Endothelial cell (in vitro differentiated cells): ENCODE results near the gene ASAP2. TPM values are rescaled to one million over a fixed set of nuclear protein-coding genes. Genes with fewer than 3 reads are reported as not detected.

Experiments used
- DNase-seq: peaks from one replicate; pipeline ENCODE4 v3.0.0; 2021; ENCODE audit warnings: low spot score
- H3K27ac Mint-ChIP-seq: one replicate; pipeline ENCODE4 v1.8.0; 2021; ENCODE audit warnings: mixed read lengths, inconsistent platforms; ENCODE audit not compliant: unreplicated experiment
- H3K27me3 Mint-ChIP-seq: one replicate; pipeline ENCODE4 v1.8.0; 2021; ENCODE audit warnings: mild to moderate bottlenecking, moderate library complexity, mixed read lengths, inconsistent platforms; ENCODE audit not compliant: unreplicated experiment
- H3K36me3 Mint-ChIP-seq: one replicate; pipeline ENCODE4 v1.8.0; 2021; ENCODE audit warnings: mild to moderate bottlenecking, low read depth, mixed read lengths, inconsistent platforms; ENCODE audit not compliant: unreplicated experiment
- H3K4me1 Mint-ChIP-seq: one replicate; pipeline ENCODE4 v1.8.0; 2021; ENCODE audit warnings: mild to moderate bottlenecking, mixed read lengths, inconsistent platforms; ENCODE audit not compliant: unreplicated experiment
- H3K4me3 Mint-ChIP-seq: one replicate; pipeline ENCODE4 v1.8.0; 2021; ENCODE audit warnings: mild to moderate bottlenecking, mixed read lengths, inconsistent platforms; ENCODE audit not compliant: unreplicated experiment
- H3K9me3 Mint-ChIP-seq: one replicate; pipeline ENCODE4 v1.8.0; 2021; ENCODE audit warnings: mixed read lengths, inconsistent platforms; ENCODE audit not compliant: unreplicated experiment
- total RNA-seq: library from RNA; stranded (reverse); fragmentation: NEBNext Ultra II Directional; extraction: Animal tissue kit (Norgen Biotek cat#: 25700); gene quantifications from one replicate; pipeline ENCODE4 v1.2.1, GENCODE V29; 2021; ENCODE audit not compliant: unreplicated experiment
- TF ChIP-seq, protein P1 (sequence below): fragments of 200-600 bp; sonication (generic); IDR thresholded peaks from one replicate; pipeline ENCODE4 v1.5.0; 2021; ENCODE audit warnings: antibody characterized with exemption; ENCODE audit not compliant: unreplicated experiment

ASAP2 gene
- total RNA-seq, 1 donor from 2014 or later: 31.8 TPM

- TF ChIP-seq, protein P1, sequence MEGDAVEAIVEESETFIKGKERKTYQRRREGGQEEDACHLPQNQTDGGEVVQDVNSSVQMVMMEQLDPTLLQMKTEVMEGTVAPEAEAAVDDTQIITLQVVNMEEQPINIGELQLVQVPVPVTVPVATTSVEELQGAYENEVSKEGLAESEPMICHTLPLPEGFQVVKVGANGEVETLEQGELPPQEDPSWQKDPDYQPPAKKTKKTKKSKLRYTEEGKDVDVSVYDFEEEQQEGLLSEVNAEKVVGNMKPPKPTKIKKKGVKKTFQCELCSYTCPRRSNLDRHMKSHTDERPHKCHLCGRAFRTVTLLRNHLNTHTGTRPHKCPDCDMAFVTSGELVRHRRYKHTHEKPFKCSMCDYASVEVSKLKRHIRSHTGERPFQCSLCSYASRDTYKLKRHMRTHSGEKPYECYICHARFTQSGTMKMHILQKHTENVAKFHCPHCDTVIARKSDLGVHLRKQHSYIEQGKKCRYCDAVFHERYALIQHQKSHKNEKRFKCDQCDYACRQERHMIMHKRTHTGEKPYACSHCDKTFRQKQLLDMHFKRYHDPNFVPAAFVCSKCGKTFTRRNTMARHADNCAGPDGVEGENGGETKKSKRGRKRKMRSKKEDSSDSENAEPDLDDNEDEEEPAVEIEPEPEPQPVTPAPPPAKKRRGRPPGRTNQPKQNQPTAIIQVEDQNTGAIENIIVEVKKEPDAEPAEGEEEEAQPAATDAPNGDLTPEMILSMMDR: no peak
- Mint-ChIP-seq H3K4me3 (no peak overlapping the region), H3K27ac (no peak overlapping the region), H3K27me3 (no peaks in the 10 kb centered on the region), H3K4me1 (peaks cover 13% of the 10 kb centered on the region), H3K36me3 (no peaks in the 10 kb centered on the region), H3K9me3 (no peaks in the 10 kb centered on the region)
- no peak for DNase-seq
Observed at GRCh38 chr2:9200633-9201015, 6.0 kb upstream of the ASAP2 start.

DNA sequence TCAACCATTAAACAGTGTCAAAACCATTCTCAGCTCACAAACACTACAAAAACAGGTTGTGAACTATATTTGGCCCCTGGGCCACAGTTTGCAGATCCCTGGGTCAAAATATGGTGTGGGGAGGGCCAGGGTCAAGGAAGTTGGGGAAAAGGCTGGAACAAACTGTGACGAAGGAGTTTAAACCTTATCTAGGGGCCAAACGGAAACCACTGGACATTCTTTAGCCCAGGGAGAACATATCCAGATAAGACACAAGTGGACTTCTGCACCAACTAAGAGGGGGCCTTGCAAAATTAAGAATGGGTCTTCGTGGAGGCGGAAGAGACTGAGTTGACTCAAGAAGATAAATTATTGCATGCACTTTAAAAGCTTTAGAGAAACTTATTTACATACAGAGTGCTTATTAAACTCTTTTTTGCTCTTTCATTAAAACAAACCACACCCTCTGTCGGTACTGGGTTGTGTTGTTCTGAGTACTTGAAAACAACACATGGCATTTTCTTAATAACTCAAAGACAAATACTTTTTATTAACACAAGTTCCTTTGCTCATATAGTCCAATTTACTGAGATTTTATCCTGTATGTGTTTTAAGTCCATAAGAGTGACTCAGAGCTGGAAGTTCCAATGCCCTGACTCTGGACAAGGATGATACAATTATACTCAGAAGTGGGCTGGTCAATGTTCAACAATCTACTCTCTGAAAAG is 5.3 kb upstream of the ASAP2 start:
- DNase-seq: no peak
- H3K27me3 Mint-ChIP-seq: no peaks in the 10 kb centered on the region
- H3K27ac Mint-ChIP-seq: no peak overlapping the region
- peaks cover 16% of the 10 kb centered on the region for H3K4me1 Mint-ChIP-seq
- no peaks in the 10 kb centered on the region for H3K9me3 Mint-ChIP-seq
- no peaks in the 10 kb centered on the region for H3K36me3 Mint-ChIP-seq
- TF ChIP-seq, protein P1: no peak
- no peak overlapping the region for H3K4me3 Mint-ChIP-seq

DNA sequence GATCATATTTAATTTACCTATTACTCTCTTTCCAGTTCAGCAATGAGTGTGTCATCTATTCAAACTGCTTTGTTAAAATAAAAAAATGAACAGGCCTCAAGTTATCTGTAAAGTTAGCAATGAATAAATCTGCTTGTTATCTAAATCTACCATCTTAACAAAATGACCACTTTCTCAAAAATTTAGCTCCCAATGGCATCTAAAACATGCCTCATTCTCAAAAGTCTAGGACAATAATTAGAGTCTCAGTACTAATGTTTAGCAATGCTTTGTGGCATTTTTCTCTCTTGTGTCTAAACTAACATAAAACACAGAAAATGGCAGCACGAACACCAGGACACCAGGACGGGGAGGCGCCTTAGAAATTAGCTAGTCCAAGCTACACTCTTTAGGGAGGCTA is 3.6 kb upstream of the ASAP2 start:
- TF ChIP-seq, protein P1: no peak
- peaks cover 3% of the 10 kb centered on the region for H3K27me3 Mint-ChIP-seq
- no peak overlapping the region for H3K4me3 Mint-ChIP-seq
- no peaks in the 10 kb centered on the region for H3K36me3 Mint-ChIP-seq
- no peak overlapping the region for H3K27ac Mint-ChIP-seq
- H3K9me3 Mint-ChIP-seq: no peaks in the 10 kb centered on the region
- H3K4me1 Mint-ChIP-seq: peaks cover 19% of the 10 kb centered on the region
- DNase-seq: no peak

- Mint-ChIP-seq H3K4me3 (no peak overlapping the region), H3K27me3 (peaks cover 3% of the 10 kb centered on the region), H3K9me3 (no peaks in the 10 kb centered on the region), H3K36me3 (no peaks in the 10 kb centered on the region), H3K4me1 (peaks cover 22% of the 10 kb centered on the region), H3K27ac (no peak overlapping the region)
- DNase-seq: no peak
- TF ChIP-seq, protein P1: no peak
Observed at GRCh38 chr2:9203876-9204275, 2.7 kb upstream of the ASAP2 start.

- H3K4me3 Mint-ChIP-seq: no peak overlapping the region
- DNase-seq: no peak
- H3K9me3 Mint-ChIP-seq: no peaks in the 10 kb centered on the region
- H3K4me1 Mint-ChIP-seq: peaks cover 24% of the 10 kb centered on the region
- H3K27me3 Mint-ChIP-seq: peaks cover 3% of the 10 kb centered on the region
- TF ChIP-seq, protein P1: no peak
- no peak overlapping the region for H3K27ac Mint-ChIP-seq
- H3K36me3 Mint-ChIP-seq: no peaks in the 10 kb centered on the region
Observed at GRCh38 chr2:9204939-9205338, 1.7 kb upstream of the ASAP2 start.
